GM23338 (cell line): ENCODE results near the gene NRN1. TPM values are rescaled to one million over a fixed set of nuclear protein-coding genes. Genes with fewer than 3 reads are reported as not detected.

Experiments used
- ATAC-seq: fragments of 200-7000 bp; cut with Tn5 transposase; 3 replicates; pipeline ENCODE4 v1.9.1; 2020
- DNase-seq: peaks from one replicate; pipeline ENCODE4 v3.0.0-alpha.2; 2015; ENCODE audit warnings: low spot score
- H2AFZ ChIP-seq: fragments of 200-600 bp; sonication (generic); 2 replicates; pipeline ENCODE4 v1.8.0; 2016; ENCODE audit warnings: antibody characterized with exemption, mild to moderate bottlenecking, moderate library complexity
- H3F3A ChIP-seq: fragments of 200-600 bp; sonication (generic); replicated peaks from 2 replicates; pipeline ENCODE4 v1.8.0; 2017; ENCODE audit warnings: antibody characterized with exemption, mixed run types, low read depth
- H3K27ac ChIP-seq: fragments of 200-600 bp; sonication (generic); 2 replicates; pipeline ENCODE4 v1.6.1; 2016; ENCODE audit warnings: low read depth
- H3K27me3 ChIP-seq: fragments of 200-600 bp; sonication (generic); 2 replicates; pipeline ENCODE4 v1.8.0; 2016; ENCODE audit warnings: mild to moderate bottlenecking, mixed run types, moderate library complexity; ENCODE audit not compliant: insufficient read depth
- H3K36me3 ChIP-seq: fragments of 200-600 bp; sonication (generic); 2 replicates; pipeline ENCODE4 v1.8.0; 2016; ENCODE audit warnings: mild to moderate bottlenecking; ENCODE audit not compliant: insufficient read depth
- H3K4me1 ChIP-seq: fragments of 200-600 bp; sonication (generic); 2 replicates; pipeline ENCODE4 v1.8.0; 2016; ENCODE audit warnings: mild to moderate bottlenecking, moderate library complexity; ENCODE audit not compliant: insufficient read depth
- H3K4me2 ChIP-seq: fragments of 200-600 bp; sonication (generic); 2 replicates; pipeline ENCODE4 v1.7.1; 2017; ENCODE audit warnings: mixed run types
- H3K4me3 ChIP-seq: fragments of 200-600 bp; sonication (generic); 2 replicates; pipeline ENCODE4 v1.6.1; 2016; ENCODE audit warnings: mixed run types
- H3K79me2 ChIP-seq: fragments of 200-600 bp; sonication (generic); replicated peaks from 2 replicates; pipeline ENCODE4 v1.8.0; 2017; ENCODE audit warnings: mild to moderate bottlenecking; ENCODE audit not compliant: insufficient read depth
- H3K9me2 ChIP-seq: fragments of 200-600 bp; sonication (generic); 2 replicates; pipeline ENCODE4 v1.8.0; 2017; ENCODE audit not compliant: insufficient read depth
- H4K20me1 ChIP-seq: fragments of 200-600 bp; sonication (generic); replicated peaks from 2 replicates; pipeline ENCODE4 v1.8.0; 2017; ENCODE audit warnings: mild to moderate bottlenecking; ENCODE audit not compliant: insufficient read depth
- H3K27ac Mint-ChIP-seq: 2 replicates; pipeline ENCODE4 v1.8.0; 2020; ENCODE audit warnings: inconsistent platforms, mild to moderate bottlenecking, moderate library complexity, mixed read lengths
- H3K27me3 Mint-ChIP-seq: 3 replicates; pipeline ENCODE4 v1.8.0; 2022; ENCODE audit warnings: low read depth, mild to moderate bottlenecking, moderate library complexity, mixed read lengths, inconsistent platforms; ENCODE audit not compliant: insufficient read depth, poor library complexity
- H3K36me3 Mint-ChIP-seq: 3 replicates; pipeline ENCODE4 v1.8.0; 2021; ENCODE audit warnings: low read depth, mild to moderate bottlenecking, inconsistent platforms, moderate library complexity, mixed read lengths
- H3K4me1 Mint-ChIP-seq: 3 replicates; pipeline ENCODE4 v1.8.0; 2020; ENCODE audit warnings: mild to moderate bottlenecking, inconsistent platforms, mixed read lengths
- H3K4me3 Mint-ChIP-seq: 3 replicates; pipeline ENCODE4 v1.8.0; 2021; ENCODE audit warnings: moderate library complexity, mild to moderate bottlenecking, inconsistent platforms, mixed read lengths
- H3K9me3 Mint-ChIP-seq: 3 replicates; pipeline ENCODE4 v1.8.0; 2020; ENCODE audit warnings: moderate library complexity, mild to moderate bottlenecking, inconsistent platforms, mixed read lengths
- CREB1 ChIP-seq: fragments of 250-450 bp; sonication (Bioruptor Pico); IDR thresholded peaks from 2 replicates; pipeline ENCODE4 v1.5.0; 2020; ENCODE audit warnings: low read depth, mild to moderate bottlenecking, moderate library complexity
- CTCF ChIP-seq, 2 experiments: fragments of 200-600 bp in 1 of 2; sonication (generic) in 1 of 2; conservative IDR thresholded peaks; 2 replicates each; pipeline versions ENCODE4 v1.5.1 to v1.6.1; 2016 to 2017; ENCODE audit warnings: antibody characterized with exemption in 2 of 2, low read depth in 2 of 2, mild to moderate bottlenecking in 2 of 2, moderate library complexity in 1 of 2
- EZH2 ChIP-seq: fragments of 200-600 bp; sonication (generic); IDR thresholded peaks from one replicate; pipeline ENCODE4 v1.8.0; 2017; ENCODE audit warnings: antibody characterized with exemption, mild to moderate bottlenecking, low read depth; ENCODE audit not compliant: unreplicated experiment
- EZH2phosphoT487 ChIP-seq: fragments of 200-600 bp; sonication (generic); IDR thresholded peaks from one replicate; pipeline ENCODE4 v1.8.1; 2018; ENCODE audit warnings: antibody characterized with exemption; ENCODE audit not compliant: unreplicated experiment
- JUNB ChIP-seq: IDR thresholded peaks from one replicate; pipeline ENCODE4 v1.6.1; 2016; ENCODE audit warnings: antibody characterized with exemption; ENCODE audit not compliant: unreplicated experiment
- NANOG ChIP-seq: IDR thresholded peaks from 2 replicates; pipeline ENCODE4 v1.6.1; 2016; ENCODE audit warnings: antibody characterized with exemption, borderline replicate concordance
- STAT1 ChIP-seq: IDR thresholded peaks from one replicate; pipeline ENCODE4 v1.6.1; 2016; ENCODE audit warnings: antibody characterized with exemption; ENCODE audit not compliant: unreplicated experiment
- ZNF462 ChIP-seq: fragments of 250-450 bp; sonication (Bioruptor Pico); IDR thresholded peaks from 2 replicates; pipeline ENCODE4 v1.5.0; 2020; ENCODE audit warnings: mild to moderate bottlenecking, moderate library complexity
- polyA plus RNA-seq: library from polyadenylated mRNA; unstranded; fragments of >200 nt; fragmentation: Nextera tagmentation; extraction: Ambion mirVana; gene quantifications from 2 replicates; pipeline ENCODE4 v1.2.1, GENCODE V29; 2016
- total RNA-seq: library from RNA; depleted of rRNA; stranded (reverse); fragments of >200 nt; shearing (Covaris generic); gene quantifications from 2 replicates; pipeline ENCODE4 v1.2.3, GENCODE V29; 2014
- TF ChIP-seq, protein P1 (sequence below): IDR thresholded peaks from 2 replicates; pipeline ENCODE4 v1.6.1; 2016; ENCODE audit warnings: antibody characterized with exemption

The NRN1 gene
- total and polyA plus RNA-seq, 2 experiments from 2014 or later: 0.71 TPM; not detected in 1

DNA sequence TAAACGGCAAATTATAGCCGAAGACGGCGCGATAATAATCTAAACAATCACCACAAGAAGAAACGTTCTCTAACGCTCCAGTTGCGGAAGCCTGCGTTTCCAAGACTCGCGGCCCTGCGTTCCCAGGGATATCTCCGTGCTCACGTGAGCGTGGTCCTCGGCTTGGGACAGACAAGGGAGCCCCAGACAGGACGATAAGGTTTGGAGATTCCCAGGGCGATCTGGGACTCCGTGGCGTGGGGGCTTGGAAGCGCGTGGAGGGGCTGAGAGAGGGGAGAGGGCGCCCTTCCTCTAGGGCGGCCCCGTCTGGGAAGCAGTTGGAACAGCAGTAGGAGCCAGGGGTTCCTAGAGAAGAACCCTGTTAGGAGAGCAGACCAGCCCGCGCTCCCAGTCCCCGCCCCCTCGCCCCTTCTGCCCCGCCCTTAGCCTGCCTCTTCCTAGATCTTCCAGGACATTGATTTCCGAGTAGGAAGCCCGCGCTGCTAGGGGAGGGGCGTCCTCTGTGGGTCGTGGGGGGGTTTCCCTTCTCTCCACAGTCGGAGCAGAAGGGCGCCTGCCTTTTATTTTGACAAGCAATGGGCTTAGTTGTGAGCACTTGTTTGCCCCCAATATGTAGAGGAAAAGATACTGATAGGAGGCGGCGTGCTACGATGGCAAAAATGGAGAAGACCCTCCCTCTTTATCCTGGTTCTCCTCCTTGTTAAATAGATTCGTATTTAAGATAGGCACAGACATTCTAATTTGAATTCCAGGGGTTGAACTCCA is 10.6 kb downstream of the NRN1 start:
- Mint-ChIP-seq H3K9me3 (no peaks in the 10 kb centered on the region; the same call in 2 of the 3 replicates), H3K27ac (no peak overlapping the region), H3K4me3 (peak overlapping the region; percentile 76), H3K36me3 (no peaks in the 10 kb centered on the region; the same call in 2 of the 3 replicates), H3K27me3 (peaks cover 99% of the 10 kb centered on the region), H3K4me1 (peaks cover 58% of the 10 kb centered on the region)
- Histone ChIP-seq H3K4me3 (peak overlapping the region; percentile 73), H2AFZ (peak overlapping the region; percentile 99), H3K79me2 (no peaks in the 10 kb centered on the region), H3K27ac (no peak overlapping the region), H3F3A (peaks cover 12% of the 10 kb centered on the region), H3K36me3 (no peaks in the 10 kb centered on the region), H3K9me2 (no peaks in the 10 kb centered on the region), H4K20me1 (peaks cover 17% of the 10 kb centered on the region), H3K4me2 (peak overlapping the region; percentile 99), H3K27me3 (peaks cover 100% of the 10 kb centered on the region), H3K4me1 (peaks cover 63% of the 10 kb centered on the region)
- TF ChIP-seq JUNB (no peak), CTCF (conservative IDR thresholded peaks at IDR 0.05; ENCODE audit: low read depth in 2 of 2) (peak; percentile 54 to 61), EZH2 (peak; percentile 68)
- TF ChIP-seq, protein P1, sequence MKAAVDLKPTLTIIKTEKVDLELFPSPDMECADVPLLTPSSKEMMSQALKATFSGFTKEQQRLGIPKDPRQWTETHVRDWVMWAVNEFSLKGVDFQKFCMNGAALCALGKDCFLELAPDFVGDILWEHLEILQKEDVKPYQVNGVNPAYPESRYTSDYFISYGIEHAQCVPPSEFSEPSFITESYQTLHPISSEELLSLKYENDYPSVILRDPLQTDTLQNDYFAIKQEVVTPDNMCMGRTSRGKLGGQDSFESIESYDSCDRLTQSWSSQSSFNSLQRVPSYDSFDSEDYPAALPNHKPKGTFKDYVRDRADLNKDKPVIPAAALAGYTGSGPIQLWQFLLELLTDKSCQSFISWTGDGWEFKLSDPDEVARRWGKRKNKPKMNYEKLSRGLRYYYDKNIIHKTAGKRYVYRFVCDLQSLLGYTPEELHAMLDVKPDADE: peak; percentile 33; the same call in 1 of the 2 replicates
- ATAC-seq (peak; percentile 67), DNase-seq (peak; percentile 92)

GRCh38 chr6:5995658-5995948 is 11.1 kb downstream of the NRN1 start:
- Mint-ChIP-seq H3K36me3 (no peaks in the 10 kb centered on the region; the same call in 2 of the 3 replicates), H3K27ac (no peak overlapping the region), H3K9me3 (no peaks in the 10 kb centered on the region; the same call in 2 of the 3 replicates), H3K4me3 (peak overlapping the region; percentile 76), H3K4me1 (peaks cover 58% of the 10 kb centered on the region), H3K27me3 (peaks cover 95% of the 10 kb centered on the region)
- Histone ChIP-seq H3K4me1 (peaks cover 57% of the 10 kb centered on the region), H2AFZ (peak overlapping the region; percentile 99; the same call in 1 of the 2 replicates), H3K27ac (no peak overlapping the region), H3K79me2 (no peaks in the 10 kb centered on the region), H3K4me3 (peak overlapping the region; percentile 73), H3K27me3 (peaks cover 100% of the 10 kb centered on the region), H3K36me3 (no peaks in the 10 kb centered on the region), H3K4me2 (peak overlapping the region; percentile 99), H3K9me2 (no peaks in the 10 kb centered on the region), H4K20me1 (peaks cover 17% of the 10 kb centered on the region), H3F3A (peaks cover 7% of the 10 kb centered on the region)
- DNase-seq: no peak
- no peak for ATAC-seq
- TF ChIP-seq EZH2phosphoT487 (no peak), STAT1 (no peak), CREB1 (no peak), ZNF462 (CRISPR knock-in tag) (no peak), JUNB (no peak), NANOG (no peak), EZH2 (no peak)
- TF ChIP-seq, protein P1: no peak
